Stimulated activated CD8-positive, alpha-beta memory T cell treated with anti-CD3 and anti-CD28 coated beads, Interleukin-4, amount 100 ng/mL, for 24 hours (primary cell): ENCODE measurements around the gene SLC39A11.
"Not testable (repeated sequence)": the region's sequence is repeated elsewhere in the genome, so short reads cannot be mapped to it uniquely, and the experiment has no call there.

ENCODE experiments used
- DNase-seq: peaks from one replicate; pipeline ENCODE4 v3.0.0-alpha.2; 2020; ENCODE audit warnings: low read depth

SLC39A11 gene

GRCh38 chr17:72654706-72655105, 437.8 kb downstream of the SLC39A11 start:
- DNase-seq: no peak

- DNase-seq: no peak
These were observed 440.5 kb downstream of the SLC39A11 start for GRCh38 chr17:72651988-72652387.

- DNase-seq: no peak
These were observed 443.8 kb downstream of the SLC39A11 start for GRCh38 chr17:72648702-72649101.

- DNase-seq: no peak
These were observed 446.3 kb downstream of the SLC39A11 start for GRCh38 chr17:72646176-72646575.

GRCh38 chr17:72644492-72644891, 448.0 kb downstream of the SLC39A11 start:
- no peak for DNase-seq

- no peak for DNase-seq
These were observed 448.8 kb downstream of the SLC39A11 start for GRCh38 chr17:72643575-72644216.

- DNase-seq: no peak
These were observed 449.8 kb downstream of the SLC39A11 start for GRCh38 chr17:72642720-72643119.

GRCh38 chr17:72640415-72641165, 451.9 kb downstream of the SLC39A11 start:
- no peak for DNase-seq

GRCh38 chr17:72639711-72640110, 452.8 kb downstream of the SLC39A11 start:
- no peak for DNase-seq

- DNase-seq: not testable (repeated sequence)
These were observed 453.6 kb downstream of the SLC39A11 start for GRCh38 chr17:72638932-72639331.

GRCh38 chr17:72635034-72635635, 457.4 kb downstream of the SLC39A11 start:
- DNase-seq: no peak

GRCh38 chr17:72634621-72635020, 457.9 kb downstream of the SLC39A11 start:
- DNase-seq: no peak

- no peak for DNase-seq
These were observed 460.4 kb downstream of the SLC39A11 start for GRCh38 chr17:72631949-72632684.

GRCh38 chr17:72631568-72631948, 460.9 kb downstream of the SLC39A11 start:
- no peak for DNase-seq

- DNase-seq: no peak
These were observed 467.8 kb downstream of the SLC39A11 start for GRCh38 chr17:72624652-72625051.

- DNase-seq: no peak
These were observed 468.3 kb downstream of the SLC39A11 start for GRCh38 chr17:72624226-72624625.

GRCh38 chr17:72622661-72623433, 469.6 kb downstream of the SLC39A11 start:
- DNase-seq: no peak

GRCh38 chr17:72619976-72620650, 472.4 kb downstream of the SLC39A11 start:
- no peak for DNase-seq

- no peak for DNase-seq
These were observed 474.4 kb downstream of the SLC39A11 start for GRCh38 chr17:72618001-72618509.

- DNase-seq: no peak
These were observed 474.9 kb downstream of the SLC39A11 start for GRCh38 chr17:72617557-72617956.

- DNase-seq: no peak
These were observed 476.0 kb downstream of the SLC39A11 start for GRCh38 chr17:72616447-72616846.
